ENCODE data around the gene TRPV4. TPM values are rescaled to one million over a fixed set of nuclear protein-coding genes. Genes with fewer than 3 reads are reported as not detected.

TRPV4 gene
- total and polyA plus RNA-seq, 9 of the 15 experiments (the other 6 are each of a cell fraction or from before 2014, with no cell fraction given): 0.13 TPM; not detected in 8

- TF ChIP-seq ASH1L (IDR thresholded peaks at IDR 0.05; ENCODE audit: borderline replicate concordance, low read depth, partially characterized antibody) (no peak), MCM5 (IDR thresholded peaks at IDR 0.05; ENCODE audit: low read depth) (no peak), MEF2A (IDR thresholded peaks at IDR 0.05; ENCODE audit: control insufficient read depth, low read depth, low read length) (no peak), TRIM24 (IDR thresholded peaks at IDR 0.05) (no peak), RUNX1 (IDR thresholded peaks at IDR 0.05; ENCODE audit: low read depth) (no peak)
Observed at GRCh38 chr12:109743076-109743910, 89.9 kb downstream of the TRPV4 start (continued).

GRCh38 chr12:109741970-109742703 lies 91.1 kb downstream of the TRPV4 start:
- DNase-seq (ENCODE audit: extremely low read depth in 1 of 4, low spot score in 3 of 4) (no peak), ATAC-seq (no peak; the same call in 2 of the 3 replicates), FAIRE-seq (no peak)
- Histone ChIP-seq H4K20me1 (replicated peaks; ENCODE audit: control insufficient read depth, insufficient read depth, low read length) (peaks cover 15% of the 10 kb centered on the region), H3K9me3 (replicated peaks; ENCODE audit: control insufficient read depth, insufficient read depth, low read depth, low read length) (no peaks in the 10 kb centered on the region), H3K27me3 (ENCODE audit: control insufficient read depth in 2 of 2, insufficient read depth in 2 of 2, low read length in 2 of 2) (peaks cover 8 to 33% of the 10 kb centered on the region in 2 experiments; a peak in 4 of 5 replicates), H3K79me2 (ENCODE audit: control insufficient read depth, insufficient read depth, low read length) (no peaks in the 10 kb centered on the region), H3K9ac (ENCODE audit: insufficient read depth in 1 of 2, low read depth in 2 of 2, low read length in 2 of 2) (no peak overlapping the region), H3K9me1 (ENCODE audit: control insufficient read depth, insufficient read depth, low read length) (no peaks in the 10 kb centered on the region), H3K4me2 (ENCODE audit: insufficient read depth, low read length) (no peak overlapping the region), H3K4me3 (no peak overlapping the region), H3K4me1 (replicated peaks in 1 of 2; ENCODE audit: control insufficient read depth in 2 of 2, insufficient read depth in 2 of 2, low read length in 2 of 2) (peaks cover 7 to 16% of the 10 kb centered on the region in 2 experiments; a peak in 3 of 5 replicates), H3K36me3 (ENCODE audit: control insufficient read depth, insufficient read depth, low read length) (no peaks in the 10 kb centered on the region), H3K27ac (ENCODE audit: extremely low read depth, low read depth, low read length) (no peak overlapping the region), H2AFZ (ENCODE audit: low read depth, low read length) (no peak overlapping the region)
- 26% methylated on average over 11 of the region's 14 CpGs for WGBS (ENCODE audit: insufficient coverage, low coverage, missing lambda C conversion rate)
- intact Hi-C loops (cut with micrococcal nuclease): no loop called here
- no TSS peak for BruUV-seq (replicated peaks)
- ChIA-PET POLR2A (interaction anchor here (0.6 to 0.7 kb wide), 2 partner anchors 48 to 63 kb away, joined by 3 read pairs; no protein-coding TSS in a partner anchor), CTCF (ENCODE audit: low intra/inter-chr PET ratio) (interaction anchor here (0.7 kb wide), 1 partner anchor 33 kb away, joined by 6 read pairs; no protein-coding TSS in a partner anchor)
- in situ Hi-C loops (cut with MboI): no loop called here
- TF ChIP-seq EHMT2 (IDR thresholded peaks at IDR 0.05) (no peak), CTCF (IDR thresholded peaks at IDR 0.05 in 2 of 3, conservative IDR thresholded peaks at IDR 0.05 in 1 of 3; ENCODE audit: insufficient read depth in 2 of 3, low read depth in 1 of 3, low read length in 3 of 3) (no peak), ZNF766 (CRISPR knock-in tag; conservative IDR thresholded peaks at IDR 0.05) (no peak), MCM7 (IDR thresholded peaks at IDR 0.05) (no peak), ZKSCAN8 (CRISPR knock-in tag; IDR thresholded peaks at IDR 0.05) (no peak), STAT5A (IDR thresholded peaks at IDR 0.05; ENCODE audit: borderline replicate concordance, low read length) (no peak), NFE2L1 (tag; IDR thresholded peaks at IDR 0.05; ENCODE audit: borderline replicate concordance, low read depth) (no peak), MTF1 (CRISPR knock-in tag; IDR thresholded peaks at IDR 0.05; ENCODE audit: borderline replicate concordance) (no peak), MEF2A (IDR thresholded peaks at IDR 0.05; ENCODE audit: control insufficient read depth, low read depth, low read length) (no peak)
- TF ChIP-seq, protein P1, sequence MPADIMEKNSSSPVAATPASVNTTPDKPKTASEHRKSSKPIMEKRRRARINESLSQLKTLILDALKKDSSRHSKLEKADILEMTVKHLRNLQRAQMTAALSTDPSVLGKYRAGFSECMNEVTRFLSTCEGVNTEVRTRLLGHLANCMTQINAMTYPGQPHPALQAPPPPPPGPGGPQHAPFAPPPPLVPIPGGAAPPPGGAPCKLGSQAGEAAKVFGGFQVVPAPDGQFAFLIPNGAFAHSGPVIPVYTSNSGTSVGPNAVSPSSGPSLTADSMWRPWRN (IDR thresholded peaks at IDR 0.05; ENCODE audit: low read depth): no peak
